ENCODE data around the gene SDR42E2.

DNA sequence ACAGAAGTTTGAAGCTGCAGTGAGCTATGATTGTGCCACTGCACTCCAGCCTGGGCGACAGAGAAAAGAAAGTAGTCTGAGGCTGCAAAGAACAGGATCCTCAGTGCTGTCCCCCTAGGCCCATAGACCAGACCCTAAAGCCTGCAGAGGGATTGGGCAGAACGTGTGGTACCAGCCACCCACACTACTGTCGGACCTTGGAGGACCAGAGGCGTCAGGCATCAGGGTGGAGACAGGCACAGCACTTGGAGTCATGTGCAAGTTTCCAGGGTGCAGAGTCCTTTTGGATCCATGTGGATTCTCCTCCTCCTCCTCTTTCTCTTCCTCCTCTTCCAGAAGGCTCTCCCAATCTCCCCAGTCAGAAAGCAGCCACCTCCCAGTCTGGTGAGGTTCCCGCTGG lies 2.2 kb downstream of the SDR42E2 start:
- TF ChIP-seq, protein P1, sequence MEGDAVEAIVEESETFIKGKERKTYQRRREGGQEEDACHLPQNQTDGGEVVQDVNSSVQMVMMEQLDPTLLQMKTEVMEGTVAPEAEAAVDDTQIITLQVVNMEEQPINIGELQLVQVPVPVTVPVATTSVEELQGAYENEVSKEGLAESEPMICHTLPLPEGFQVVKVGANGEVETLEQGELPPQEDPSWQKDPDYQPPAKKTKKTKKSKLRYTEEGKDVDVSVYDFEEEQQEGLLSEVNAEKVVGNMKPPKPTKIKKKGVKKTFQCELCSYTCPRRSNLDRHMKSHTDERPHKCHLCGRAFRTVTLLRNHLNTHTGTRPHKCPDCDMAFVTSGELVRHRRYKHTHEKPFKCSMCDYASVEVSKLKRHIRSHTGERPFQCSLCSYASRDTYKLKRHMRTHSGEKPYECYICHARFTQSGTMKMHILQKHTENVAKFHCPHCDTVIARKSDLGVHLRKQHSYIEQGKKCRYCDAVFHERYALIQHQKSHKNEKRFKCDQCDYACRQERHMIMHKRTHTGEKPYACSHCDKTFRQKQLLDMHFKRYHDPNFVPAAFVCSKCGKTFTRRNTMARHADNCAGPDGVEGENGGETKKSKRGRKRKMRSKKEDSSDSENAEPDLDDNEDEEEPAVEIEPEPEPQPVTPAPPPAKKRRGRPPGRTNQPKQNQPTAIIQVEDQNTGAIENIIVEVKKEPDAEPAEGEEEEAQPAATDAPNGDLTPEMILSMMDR (IDR thresholded peaks at IDR 0.05; ENCODE audit: poor library complexity, severe bottlenecking): no peak
- no peak for TF ChIP-seq EZH2 (IDR thresholded peaks at IDR 0.05; ENCODE audit: borderline replicate concordance, insufficient read depth, low read length, poor library complexity, severe bottlenecking)
- no peak for TF ChIP-seq POLR2AphosphoS5 (IDR thresholded peaks at IDR 0.05)

Measured in neural cell (in vitro differentiated cells).